HG03354 (cell line): ENCODE results near the gene VWDE.

ENCODE experiments used
- ATAC-seq: cut with Tn5 transposase; IDR thresholded peaks from one replicate; pipeline ENCODE4 v1.9.1; 2021; ENCODE audit warnings: mild to moderate bottlenecking; ENCODE audit not compliant: unreplicated experiment, poor library complexity, severe bottlenecking

Gene VWDE

GRCh38 chr7:12351843-12352242 lies 51.8 kb downstream of the VWDE start:
- ATAC-seq = no peak

DNA sequence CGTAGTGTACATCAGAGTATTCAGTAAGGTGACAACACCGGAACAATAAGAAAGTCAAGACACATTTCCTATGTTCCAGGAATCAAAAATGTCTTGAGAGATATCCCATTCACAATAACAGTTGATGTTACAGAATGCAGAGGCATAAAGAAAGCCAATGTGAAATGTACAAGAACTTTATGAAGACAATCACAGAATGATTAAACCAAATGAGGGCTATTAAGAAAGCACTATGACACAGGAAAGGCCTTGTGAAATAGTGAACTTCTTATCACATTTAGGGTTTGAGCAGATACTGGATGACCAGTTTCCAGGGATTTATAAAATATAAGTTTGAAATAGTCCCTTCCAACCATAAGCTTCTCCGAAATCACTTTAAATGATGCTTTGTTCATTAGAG lies 52.7 kb downstream of the VWDE start:
- no peak for ATAC-seq

DNA sequence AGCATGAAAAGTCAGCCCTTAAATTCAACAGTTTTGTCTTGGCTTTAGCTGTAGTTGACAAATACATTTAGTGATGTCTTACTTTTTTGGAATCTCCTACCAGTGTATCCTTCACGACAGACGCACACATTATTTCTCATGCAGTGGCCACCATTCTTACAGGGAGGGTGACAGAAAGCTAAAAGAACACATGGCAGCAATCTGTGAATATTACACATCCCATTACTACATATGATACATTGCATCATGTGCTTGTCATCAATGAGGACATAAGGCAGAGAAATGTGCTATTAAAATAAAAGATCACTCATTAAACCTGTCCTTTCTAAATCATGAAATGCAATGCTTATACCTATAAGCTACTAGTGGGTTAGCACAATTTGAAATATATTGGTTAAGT lies 66.6 kb downstream of the VWDE start:
- ATAC-seq = no peak

GRCh38 chr7:12328888-12329770 lies 74.5 kb downstream of the VWDE start:
- no peak for ATAC-seq

DNA sequence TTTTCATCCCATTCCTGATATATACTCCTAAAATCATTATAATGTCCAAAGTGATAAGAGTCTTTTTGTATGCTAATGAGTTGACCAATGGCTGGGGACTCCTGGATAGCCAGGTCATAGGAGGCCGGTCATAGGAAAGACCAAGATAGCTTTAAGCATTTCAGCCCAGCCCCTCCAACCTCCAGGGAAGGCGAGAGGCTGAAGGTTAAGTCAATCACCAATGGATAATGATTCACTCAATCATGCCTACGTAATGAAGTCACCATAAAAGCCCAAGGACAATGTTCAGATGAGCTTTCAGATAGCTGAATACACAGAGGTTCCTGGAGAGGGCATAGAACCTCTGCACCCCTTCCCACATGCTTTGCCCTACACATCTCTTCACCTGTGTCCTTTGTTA lies 75.7 kb downstream of the VWDE start:
- ATAC-seq = no peak

DNA sequence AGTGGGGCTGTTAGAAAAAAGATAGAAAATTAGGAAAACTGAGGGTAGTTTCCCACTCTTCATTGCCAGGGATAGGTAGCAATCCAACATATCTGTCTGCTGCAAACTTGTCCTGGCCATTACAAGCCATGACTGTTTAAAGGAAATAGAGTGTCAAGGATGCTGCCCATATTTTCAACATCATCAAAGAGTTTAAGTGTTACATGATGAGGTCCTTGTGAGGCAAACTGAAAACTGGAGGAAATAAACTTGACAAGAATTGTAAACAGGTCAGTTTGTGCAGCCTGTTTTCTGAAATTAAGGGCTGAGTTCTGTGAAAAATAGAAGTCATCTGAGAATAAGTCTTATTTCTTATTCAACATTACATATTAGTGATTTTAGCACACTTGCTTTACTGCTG lies 78.0 kb downstream of the VWDE start:
- no peak for ATAC-seq

- ATAC-seq = peak; percentile 19
Observed at GRCh38 chr7:12323415-12323814, 80.2 kb downstream of the VWDE start.

- ATAC-seq = peak; percentile 75
Observed at GRCh38 chr7:12322903-12323300, 80.8 kb downstream of the VWDE start.

DNA sequence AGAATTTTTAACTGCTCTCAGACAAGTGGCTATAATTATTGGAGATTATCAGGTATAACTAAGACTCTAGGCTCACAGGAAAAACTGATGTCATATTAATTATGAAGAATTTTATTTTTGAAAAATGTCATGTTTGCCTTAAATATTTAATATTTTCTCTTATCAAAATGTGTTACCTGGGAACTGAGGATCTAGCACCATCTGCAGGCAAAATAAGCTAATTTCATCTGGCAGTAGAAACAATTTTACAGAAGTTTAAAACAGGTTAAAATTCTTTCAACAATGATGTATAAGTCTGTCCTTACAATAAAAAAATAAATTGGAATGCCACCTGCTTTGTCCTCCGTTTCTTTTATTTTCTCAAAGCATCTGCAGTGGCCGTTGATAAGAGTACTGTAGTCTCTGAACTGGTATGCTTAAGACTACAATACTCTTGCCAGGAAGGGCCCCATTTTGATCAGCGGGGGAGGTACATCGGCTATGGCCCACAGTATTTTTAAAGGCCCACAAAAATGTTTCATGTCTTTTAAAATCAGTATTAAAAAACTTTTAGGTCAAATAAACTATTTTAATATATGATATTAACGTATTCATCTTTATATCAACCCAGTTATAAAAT lies 81.3 kb downstream of the VWDE start:
- ATAC-seq = peak; percentile 37

GRCh38 chr7:12320987-12321647 lies 82.5 kb downstream of the VWDE start:
- no peak for ATAC-seq

GRCh38 chr7:12320241-12320986 lies 83.3 kb downstream of the VWDE start:
- ATAC-seq = no peak

- ATAC-seq = no peak
Observed at GRCh38 chr7:12317675-12318074, 86.0 kb downstream of the VWDE start.

GRCh38 chr7:12316925-12317324 lies 86.7 kb downstream of the VWDE start:
- ATAC-seq = no peak

- ATAC-seq = no peak
Observed at GRCh38 chr7:12315049-12315448, 88.6 kb downstream of the VWDE start.

DNA sequence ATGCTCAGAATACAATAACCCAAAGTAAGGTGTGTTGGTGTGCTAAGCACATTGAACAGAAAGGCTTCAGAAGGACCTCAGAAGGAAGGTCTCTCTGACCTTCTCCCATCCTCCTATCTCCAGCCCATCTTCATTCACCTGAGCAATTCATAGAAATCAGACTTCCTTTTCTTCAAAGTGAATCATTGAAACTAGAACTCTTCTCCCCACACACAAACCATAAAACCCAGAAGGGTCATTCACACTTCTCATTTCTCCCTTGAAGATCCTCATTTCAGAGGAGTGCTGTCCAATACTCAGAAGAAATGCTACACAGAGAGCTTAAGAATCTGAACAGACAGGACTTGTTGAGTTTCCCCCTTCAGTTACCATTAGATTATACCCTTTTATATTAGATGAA lies 89.5 kb downstream of the VWDE start:
- ATAC-seq = peak; percentile 68

DNA sequence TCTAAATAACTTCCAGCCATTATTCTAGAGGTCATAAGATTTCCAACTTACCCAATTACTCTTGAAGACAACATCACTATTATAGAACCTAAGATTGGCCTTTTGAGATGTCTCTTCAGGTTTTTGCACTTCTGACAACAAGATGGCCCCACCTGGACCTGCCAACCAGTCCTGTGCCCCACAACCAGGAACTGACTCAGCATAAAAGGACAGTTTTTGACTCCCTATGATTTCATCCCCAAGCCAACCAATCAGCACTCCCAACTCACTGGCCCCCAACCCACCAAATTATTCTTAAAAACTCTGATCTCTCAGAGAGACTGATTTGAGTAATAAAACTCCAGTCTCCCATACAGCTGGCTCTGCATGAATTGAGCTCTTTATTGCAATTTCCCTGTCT lies 98.2 kb downstream of the VWDE start:
- ATAC-seq = no peak

DNA sequence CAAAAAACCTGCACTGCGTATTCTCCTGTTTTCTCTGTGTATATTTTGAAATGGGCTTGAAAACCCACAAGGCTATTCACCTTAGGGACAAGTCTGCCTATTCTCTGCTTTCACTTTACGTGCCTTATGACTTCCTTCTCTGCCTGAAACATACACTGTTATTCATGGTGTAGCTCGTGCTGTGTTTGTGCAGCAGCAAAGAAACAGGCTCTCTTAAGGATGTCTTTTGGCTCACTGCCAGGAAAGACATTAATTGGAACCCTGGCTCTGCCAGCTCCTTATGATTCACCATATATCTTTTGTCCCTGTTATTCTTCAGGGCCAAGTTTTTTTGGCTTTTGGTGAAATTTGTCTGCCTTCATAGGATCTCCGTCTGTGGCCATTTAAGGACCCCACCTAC lies 100.2 kb downstream of the VWDE start:
- no peak for ATAC-seq

DNA sequence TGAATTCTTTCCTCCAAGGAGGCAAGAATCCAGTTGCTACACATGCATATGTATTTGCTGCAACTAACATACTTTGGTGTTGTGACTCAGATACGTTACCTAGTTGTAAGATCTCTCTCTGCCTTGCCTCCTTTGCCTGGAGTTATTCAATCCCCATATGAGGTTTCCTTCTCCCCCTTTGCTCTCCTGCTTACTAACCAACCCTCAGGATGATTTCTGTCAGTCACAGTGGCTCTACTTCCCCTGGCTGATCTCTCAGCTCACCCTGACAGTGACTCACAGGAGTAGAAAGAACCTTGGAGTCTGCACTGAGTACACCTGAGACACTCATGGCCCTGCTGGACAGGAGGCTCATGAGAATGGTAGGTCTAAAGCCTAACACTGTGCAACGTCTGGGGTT lies 100.6 kb downstream of the VWDE start:
- ATAC-seq = no peak

DNA sequence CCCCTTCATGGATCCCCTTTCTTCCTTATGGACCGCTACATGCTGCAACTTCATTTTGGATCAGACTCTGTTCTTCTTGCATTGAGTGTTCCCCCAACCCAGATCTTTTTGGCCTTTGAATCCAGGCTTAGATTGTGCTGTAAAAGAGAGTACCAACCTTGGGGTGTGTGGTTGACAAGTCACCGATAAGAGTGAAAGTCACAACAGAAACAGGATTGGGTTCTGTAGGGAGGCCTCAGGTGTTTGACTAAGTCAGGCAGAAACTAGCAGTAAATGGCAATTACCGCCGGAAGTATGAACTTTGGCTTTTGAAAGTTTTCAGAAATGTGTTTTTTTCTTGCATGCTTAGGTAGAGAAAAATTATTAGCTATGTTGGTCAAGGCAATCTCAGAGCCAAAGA lies 103.2 kb downstream of the VWDE start:
- no peak for ATAC-seq

GRCh38 chr7:12299367-12299766 lies 104.3 kb downstream of the VWDE start:
- no peak for ATAC-seq
